SK-N-SH treated with all-trans-retinoic acid at 6 μM for 48 hours (cell line): Measurements from ENCODE around the gene GRK4.

Experiments
- ARNTL ChIP-seq: fragments of 450-650 bp; formaldehyde crosslinking; IDR thresholded peaks from 2 replicates; pipeline ENCODE4 v1.5.0; 2020; ENCODE audit warnings: low read depth, mild to moderate bottlenecking, moderate library complexity, borderline replicate concordance
- ISL1 ChIP-seq: fragments of 250-450 bp; sonication (Bioruptor Pico); IDR thresholded peaks from 2 replicates; pipeline ENCODE4 v2.1.2; 2022; ENCODE audit warnings: mild to moderate bottlenecking, moderate library complexity
- SNAI2 ChIP-seq: fragments of 250-450 bp; sonication (Bioruptor Pico); IDR thresholded peaks from 2 replicates; pipeline ENCODE4 v1.5.0; 2020; ENCODE audit warnings: mild to moderate bottlenecking, moderate library complexity
- TCF4 ChIP-seq: fragments of 250-450 bp; sonication (Bioruptor Pico); IDR thresholded peaks from 2 replicates; pipeline ENCODE4 v1.8.0; 2021; ENCODE audit warnings: mild to moderate bottlenecking, moderate library complexity, borderline replicate concordance
- TF ChIP-seq, protein P1 (sequence below): fragments of 250-450 bp; sonication (Bioruptor Pico); IDR thresholded peaks from 2 replicates; pipeline ENCODE4 v1.8.0; 2021; ENCODE audit warnings: low read depth, mild to moderate bottlenecking, moderate library complexity, borderline replicate concordance
- TF ChIP-seq, protein P2 (sequence below): fragments of 250-450 bp; sonication (Bioruptor Pico); IDR thresholded peaks from 2 replicates; pipeline ENCODE4 v1.5.0; 2020; ENCODE audit warnings: mild to moderate bottlenecking, moderate library complexity

DNA sequence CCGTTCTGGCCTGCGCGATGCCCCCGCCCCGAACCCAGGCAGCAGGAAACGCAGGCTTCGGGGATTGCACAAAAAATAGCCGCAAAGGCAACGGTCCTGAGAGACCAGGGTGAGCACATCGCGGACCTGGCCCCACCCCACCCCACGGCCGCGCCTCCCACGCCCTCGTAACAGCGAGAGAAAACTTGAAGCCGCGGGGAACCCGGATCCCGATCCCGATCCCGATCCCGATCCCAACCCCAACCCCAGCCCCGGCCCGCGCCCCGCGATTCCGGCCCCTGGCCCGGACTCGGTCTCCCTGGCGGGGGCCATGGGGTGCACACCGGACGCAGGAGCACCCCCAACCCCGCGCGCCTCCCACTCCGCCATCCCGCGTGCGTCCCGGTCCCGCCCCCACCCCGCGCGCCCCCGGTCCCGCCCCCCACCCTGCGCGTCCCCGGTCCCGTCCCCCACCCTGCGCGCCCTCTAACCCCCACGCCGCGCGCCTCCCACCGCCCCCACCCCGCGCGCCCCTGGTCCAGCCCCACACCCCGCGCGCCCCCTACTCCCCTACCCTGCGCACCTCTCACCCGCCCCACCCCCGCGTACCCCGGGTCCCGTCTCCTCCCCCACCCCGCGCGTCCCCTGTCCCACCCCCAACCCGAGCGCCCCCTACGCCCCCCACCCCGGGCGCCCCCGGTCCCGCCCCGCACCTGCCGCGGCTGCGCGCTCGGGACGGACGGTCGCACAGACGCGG lies 29.1 kb upstream of the GRK4 start:
- TF ChIP-seq ISL1 = no peak
- TF ChIP-seq SNAI2 = no peak
- no peak for TF ChIP-seq TCF4 (CRISPR knock-in tag)
- TF ChIP-seq, protein P1, sequence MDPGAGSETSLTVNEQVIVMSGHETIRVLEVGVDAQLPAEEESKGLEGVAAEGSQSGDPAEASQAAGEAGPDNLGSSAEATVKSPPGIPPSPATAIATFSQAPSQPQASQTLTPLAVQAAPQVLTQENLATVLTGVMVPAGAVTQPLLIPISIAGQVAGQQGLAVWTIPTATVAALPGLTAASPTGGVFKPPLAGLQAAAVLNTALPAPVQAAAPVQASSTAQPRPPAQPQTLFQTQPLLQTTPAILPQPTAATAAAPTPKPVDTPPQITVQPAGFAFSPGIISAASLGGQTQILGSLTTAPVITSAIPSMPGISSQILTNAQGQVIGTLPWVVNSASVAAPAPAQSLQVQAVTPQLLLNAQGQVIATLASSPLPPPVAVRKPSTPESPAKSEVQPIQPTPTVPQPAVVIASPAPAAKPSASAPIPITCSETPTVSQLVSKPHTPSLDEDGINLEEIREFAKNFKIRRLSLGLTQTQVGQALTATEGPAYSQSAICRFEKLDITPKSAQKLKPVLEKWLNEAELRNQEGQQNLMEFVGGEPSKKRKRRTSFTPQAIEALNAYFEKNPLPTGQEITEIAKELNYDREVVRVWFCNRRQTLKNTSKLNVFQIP = no peak
- no peak for TF ChIP-seq ARNTL
- TF ChIP-seq, protein P2, sequence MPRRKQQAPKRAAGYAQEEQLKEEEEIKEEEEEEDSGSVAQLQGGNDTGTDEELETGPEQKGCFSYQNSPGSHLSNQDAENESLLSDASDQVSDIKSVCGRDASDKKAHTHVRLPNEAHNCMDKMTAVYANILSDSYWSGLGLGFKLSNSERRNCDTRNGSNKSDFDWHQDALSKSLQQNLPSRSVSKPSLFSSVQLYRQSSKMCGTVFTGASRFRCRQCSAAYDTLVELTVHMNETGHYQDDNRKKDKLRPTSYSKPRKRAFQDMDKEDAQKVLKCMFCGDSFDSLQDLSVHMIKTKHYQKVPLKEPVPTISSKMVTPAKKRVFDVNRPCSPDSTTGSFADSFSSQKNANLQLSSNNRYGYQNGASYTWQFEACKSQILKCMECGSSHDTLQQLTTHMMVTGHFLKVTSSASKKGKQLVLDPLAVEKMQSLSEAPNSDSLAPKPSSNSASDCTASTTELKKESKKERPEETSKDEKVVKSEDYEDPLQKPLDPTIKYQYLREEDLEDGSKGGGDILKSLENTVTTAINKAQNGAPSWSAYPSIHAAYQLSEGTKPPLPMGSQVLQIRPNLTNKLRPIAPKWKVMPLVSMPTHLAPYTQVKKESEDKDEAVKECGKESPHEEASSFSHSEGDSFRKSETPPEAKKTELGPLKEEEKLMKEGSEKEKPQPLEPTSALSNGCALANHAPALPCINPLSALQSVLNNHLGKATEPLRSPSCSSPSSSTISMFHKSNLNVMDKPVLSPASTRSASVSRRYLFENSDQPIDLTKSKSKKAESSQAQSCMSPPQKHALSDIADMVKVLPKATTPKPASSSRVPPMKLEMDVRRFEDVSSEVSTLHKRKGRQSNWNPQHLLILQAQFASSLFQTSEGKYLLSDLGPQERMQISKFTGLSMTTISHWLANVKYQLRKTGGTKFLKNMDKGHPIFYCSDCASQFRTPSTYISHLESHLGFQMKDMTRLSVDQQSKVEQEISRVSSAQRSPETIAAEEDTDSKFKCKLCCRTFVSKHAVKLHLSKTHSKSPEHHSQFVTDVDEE (CRISPR knock-in tag) = no peak
